HG02852 (cell line): ENCODE results near the gene ATXN7L1.

Experiments
- ATAC-seq: cut with Tn5 transposase; IDR thresholded peaks from one replicate; pipeline ENCODE4 v1.9.1; 2021; ENCODE audit warnings: mild to moderate bottlenecking, moderate library complexity; ENCODE audit not compliant: unreplicated experiment

The ATXN7L1 gene

DNA sequence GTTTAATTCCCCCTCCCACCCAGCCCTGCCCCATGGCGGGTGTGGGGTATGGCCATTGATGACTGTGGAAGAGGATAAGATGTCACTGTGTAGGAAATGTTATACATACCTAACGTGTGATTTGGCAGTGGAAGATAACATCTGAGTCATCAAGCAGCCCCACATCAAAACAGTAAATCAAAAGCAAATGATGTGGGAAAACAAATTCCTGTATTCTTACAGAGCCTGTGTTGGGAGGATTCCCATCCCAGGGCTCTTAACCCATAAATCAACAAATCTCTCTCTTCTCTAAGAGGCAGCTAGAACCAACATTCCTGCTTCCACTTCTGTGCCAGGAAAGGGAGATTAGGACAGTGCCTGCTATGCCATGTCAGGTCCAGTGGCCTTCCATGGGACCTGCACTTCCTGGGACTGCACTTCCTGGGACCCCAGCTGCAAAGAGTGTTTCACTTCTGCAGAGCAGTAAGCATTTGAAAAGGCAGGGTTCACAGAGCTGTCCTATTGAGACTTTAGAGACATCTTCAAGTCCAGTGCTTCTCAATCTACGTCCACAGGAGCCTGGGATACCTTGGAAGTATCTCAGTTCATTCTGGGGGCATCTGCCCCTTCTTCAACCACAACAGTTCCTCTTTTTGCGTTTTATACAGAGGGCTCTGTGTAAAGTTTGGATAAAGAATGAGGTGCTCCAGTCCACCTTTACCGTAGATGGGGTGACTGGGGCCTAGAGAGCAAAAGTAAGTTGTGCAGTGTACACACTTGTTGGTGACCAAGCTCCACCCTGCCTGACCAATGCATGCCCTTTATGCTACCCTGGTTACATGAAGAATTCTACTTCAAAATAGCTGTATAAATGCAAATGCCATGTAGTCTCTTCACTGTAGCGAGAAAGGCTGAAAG lies 45.7 kb downstream of the ATXN7L1 start:
- no peak for ATAC-seq

DNA sequence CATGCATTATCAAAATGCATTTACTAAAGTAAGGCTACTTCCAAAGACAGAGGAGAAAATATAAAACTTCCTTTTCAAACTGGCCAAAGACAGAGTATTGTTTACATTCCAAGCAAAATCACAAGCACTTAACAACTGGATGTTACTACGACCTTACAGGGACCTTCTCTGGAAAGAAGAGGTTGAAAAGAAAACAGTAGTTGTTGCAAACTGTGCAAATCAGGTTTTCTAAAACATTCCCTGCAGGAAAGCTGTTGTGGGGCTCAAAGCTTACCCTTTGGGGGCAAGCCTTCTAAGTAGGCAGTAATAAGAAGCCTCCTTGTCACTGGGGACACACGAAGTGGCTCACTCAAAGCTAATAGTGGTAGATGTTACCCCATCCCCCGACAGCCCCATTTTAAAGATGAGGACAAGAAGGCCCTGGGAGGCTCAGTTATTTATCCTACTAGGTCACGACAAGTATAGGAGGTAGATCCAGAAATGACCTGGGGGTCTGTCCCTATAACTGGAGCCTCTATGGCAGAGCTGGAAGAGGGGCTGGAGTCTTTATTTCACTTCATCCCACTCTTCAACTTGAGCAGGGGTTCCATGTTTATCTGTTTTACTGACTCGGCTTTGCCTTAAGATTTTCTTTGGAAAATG lies 46.6 kb downstream of the ATXN7L1 start:
- no peak for ATAC-seq

DNA sequence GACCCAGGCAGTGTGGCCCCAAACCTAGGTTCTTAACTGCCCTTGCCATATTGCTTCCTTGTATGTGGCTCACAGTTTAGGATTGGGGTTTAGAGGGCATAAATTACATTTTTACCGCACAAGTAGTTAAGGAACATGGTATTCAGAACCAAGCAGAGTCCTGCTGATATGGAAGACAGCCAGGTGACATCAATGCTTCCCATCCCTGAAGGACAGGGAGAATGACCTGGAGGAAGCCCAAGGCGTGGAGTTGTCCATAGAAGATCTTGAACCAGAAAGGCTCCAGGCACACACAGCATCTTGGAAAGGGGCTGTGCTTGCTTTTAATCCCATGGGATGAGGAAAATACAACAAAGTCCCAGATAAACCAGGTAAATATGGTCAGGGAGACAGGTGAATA lies 48.3 kb downstream of the ATXN7L1 start:
- ATAC-seq = no peak

GRCh38 chr7:105827151-105827875 lies 49.1 kb downstream of the ATXN7L1 start:
- ATAC-seq = no peak

GRCh38 chr7:105826143-105826542 lies 50.3 kb downstream of the ATXN7L1 start:
- no peak for ATAC-seq

GRCh38 chr7:105825371-105825770 lies 51.0 kb downstream of the ATXN7L1 start:
- ATAC-seq = no peak

DNA sequence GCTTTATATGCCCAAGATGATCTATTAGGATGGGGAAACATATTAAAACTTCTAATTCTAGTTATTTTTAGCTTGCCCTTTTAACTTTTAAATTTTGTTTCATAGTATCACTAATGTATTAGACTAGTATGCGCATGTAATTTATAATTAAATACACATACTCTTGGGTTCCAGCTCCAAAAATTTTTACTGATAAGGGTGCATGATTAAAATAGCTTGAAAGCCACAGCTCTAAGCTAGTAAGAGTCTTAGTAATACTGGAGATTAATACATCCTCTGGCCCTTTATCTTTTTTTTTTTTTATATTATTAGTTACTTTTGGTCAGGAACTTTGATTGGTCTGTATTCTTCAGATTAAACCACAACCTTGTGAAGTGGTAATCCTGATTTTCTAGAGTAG lies 53.6 kb downstream of the ATXN7L1 start:
- ATAC-seq = no peak

GRCh38 chr7:105821527-105821926 lies 54.9 kb downstream of the ATXN7L1 start:
- no peak for ATAC-seq

GRCh38 chr7:105820363-105821066 lies 55.9 kb downstream of the ATXN7L1 start:
- ATAC-seq = no peak

- no peak for ATAC-seq
Observed at GRCh38 chr7:105819559-105819958, 56.8 kb downstream of the ATXN7L1 start.

DNA sequence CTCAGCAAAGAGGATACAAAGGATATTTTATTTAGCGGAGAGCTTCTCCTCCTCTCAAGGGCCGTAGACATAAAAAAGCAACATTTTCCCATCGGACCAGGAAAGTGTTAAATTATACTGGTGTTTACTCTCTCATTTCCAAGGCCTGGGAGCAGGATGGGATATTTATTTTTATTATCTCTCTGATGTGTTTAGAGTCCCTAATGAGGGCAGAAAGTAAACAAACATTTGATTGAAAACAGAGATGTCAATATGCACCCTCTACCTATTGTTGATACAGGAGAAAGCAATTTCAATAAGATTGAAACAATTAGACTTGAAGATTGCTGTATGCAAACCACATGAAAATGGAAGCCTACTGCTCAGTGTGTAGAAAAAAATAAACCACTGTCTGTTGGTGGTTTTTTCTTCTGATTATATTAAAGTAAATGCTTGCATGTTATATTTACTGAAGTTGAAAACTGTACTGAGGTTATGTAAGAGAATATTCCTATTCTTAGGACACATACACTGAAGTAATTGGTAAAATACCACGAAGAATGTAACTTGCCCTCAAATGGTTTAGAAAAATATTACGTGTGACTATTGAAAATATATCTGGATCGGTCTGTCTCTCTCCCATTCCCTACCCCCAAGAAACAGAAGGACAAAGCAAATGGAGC lies 59.3 kb downstream of the ATXN7L1 start:
- no peak for ATAC-seq

DNA sequence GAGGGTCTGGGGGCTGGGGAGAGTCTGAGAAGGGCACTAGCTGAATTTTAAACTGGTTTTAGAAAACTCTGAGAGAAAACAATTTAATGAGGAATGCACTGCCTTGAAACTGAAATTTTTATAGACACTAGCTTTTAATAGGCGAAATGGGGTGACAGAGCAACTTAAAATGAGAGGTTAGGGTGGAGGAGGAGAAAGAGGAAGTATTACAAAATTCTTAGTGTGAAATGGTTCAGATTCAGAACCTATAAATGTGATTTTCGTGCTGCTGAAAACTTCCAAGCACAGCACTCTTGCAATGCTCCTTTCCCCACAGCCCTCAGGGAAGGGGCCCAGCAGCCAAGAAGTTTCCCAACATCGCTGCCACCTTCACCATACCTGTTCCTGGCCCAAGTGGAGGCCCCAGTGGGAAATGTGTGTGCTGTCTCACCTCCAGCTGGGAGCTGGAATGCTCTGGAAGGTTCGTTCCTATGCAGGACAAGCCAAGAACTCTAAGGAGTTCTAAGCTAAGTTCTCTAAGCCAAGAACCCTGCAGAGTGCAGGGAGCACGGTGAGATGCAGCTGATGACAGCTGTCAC lies 60.0 kb downstream of the ATXN7L1 start:
- ATAC-seq = no peak

DNA sequence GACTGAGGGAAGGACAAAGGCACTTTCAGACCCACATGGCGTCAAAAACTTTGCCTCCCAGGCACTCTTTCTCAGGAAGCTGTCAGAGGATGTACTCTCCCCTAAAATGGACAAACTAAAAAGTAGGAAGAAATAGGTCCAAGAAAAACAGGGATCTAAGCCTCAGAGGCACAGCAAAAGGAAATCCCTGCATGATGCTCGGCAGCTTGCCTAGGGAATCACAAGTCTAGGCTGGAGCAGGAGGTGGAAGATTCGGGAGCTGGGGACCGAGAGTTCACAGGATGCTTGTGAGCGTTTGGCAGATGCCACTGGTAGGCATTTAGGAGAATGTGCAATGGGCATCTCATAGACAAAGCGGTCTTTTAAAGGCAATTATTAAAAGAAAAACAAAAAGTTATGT lies 60.8 kb downstream of the ATXN7L1 start:
- ATAC-seq = no peak

GRCh38 chr7:105814481-105814880 lies 61.9 kb downstream of the ATXN7L1 start:
- ATAC-seq = no peak

DNA sequence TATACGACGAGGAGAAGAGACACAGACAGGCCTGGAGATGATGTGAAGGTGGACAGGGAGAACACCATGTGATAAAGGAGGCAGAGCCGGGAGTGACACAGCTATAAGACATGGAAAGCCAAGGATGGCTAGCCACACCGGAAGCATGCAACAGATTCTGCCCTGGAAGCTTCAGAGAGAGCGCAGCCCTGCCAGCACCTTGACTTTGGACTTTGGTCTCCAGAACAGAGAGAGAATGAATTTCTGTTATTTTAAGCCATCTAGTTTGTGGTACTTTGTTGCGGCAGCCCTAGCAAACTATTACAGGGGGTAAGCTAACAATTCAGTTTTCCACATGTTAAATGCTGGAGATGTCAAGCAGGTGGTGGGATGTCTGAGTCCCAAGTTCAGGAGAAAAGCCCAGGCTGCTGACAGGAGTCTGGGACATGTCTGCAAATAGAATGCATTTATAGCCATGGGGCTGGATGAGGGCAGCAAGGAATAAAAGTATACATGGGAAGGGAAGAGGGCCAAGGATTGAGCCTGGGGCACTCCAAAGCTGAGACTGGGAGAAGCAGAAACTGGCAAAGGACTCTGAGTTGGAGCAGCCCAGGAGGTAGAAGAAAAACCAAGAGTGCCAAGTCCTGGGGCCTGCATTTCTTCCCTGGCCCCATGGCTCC lies 65.1 kb downstream of the ATXN7L1 start:
- ATAC-seq = no peak

DNA sequence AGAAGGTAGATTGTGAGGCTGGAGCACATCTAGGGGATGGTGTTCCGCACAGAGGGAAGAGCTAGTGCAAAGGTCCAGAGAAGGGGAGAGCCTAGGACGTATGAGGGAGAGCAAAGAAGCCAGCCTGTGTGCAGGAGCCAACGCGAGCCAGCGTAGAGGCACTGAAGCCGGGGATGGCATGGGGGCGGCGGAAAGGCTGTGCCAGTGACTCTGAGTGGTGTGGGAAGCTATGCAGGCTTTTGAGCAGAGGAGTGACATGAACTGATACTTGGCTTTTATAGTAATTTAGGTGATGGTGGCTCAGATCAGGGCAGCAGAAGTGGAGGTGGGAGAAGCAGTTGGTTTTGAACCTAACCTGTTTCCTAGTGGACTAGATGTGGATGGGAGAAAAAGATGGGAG lies 65.8 kb downstream of the ATXN7L1 start:
- ATAC-seq = no peak

GRCh38 chr7:105808703-105809590 lies 67.5 kb downstream of the ATXN7L1 start:
- peak; percentile 98 for ATAC-seq

GRCh38 chr7:105808209-105808608 lies 68.2 kb downstream of the ATXN7L1 start:
- ATAC-seq = no peak

GRCh38 chr7:105807448-105807762 lies 69.0 kb downstream of the ATXN7L1 start:
- ATAC-seq = no peak
